ENCODE results near the gene POLR2J3. TPM values are rescaled to one million over a fixed set of nuclear protein-coding genes. Genes with fewer than 3 reads are reported as not detected.
"Not testable (repeated sequence)": the region's sequence is repeated elsewhere in the genome, so short reads cannot be mapped to it uniquely, and the experiment has no call there.

The POLR2J3 gene
- total RNA-seq, 4 donors from 2014 or later, result 0.77 to 50.7 (median 17.1) TPM

GRCh38 chr7:102527822-102528793 is 44.3 kb downstream of the POLR2J3 start:
- H3K27me3 ChIP-seq; H3K27ac ChIP-seq; DNase-seq; H3K4me3 ChIP-seq; H3K36me3 ChIP-seq; H3K4me1 ChIP-seq; H3K9me3 ChIP-seq; intact Hi-C loops (cut with DNase I; ENCODE audit: low total_unique reads): not testable (repeated sequence)

GRCh38 chr7:102527182-102527581 is 45.2 kb downstream of the POLR2J3 start:
- H3K27me3 ChIP-seq; intact Hi-C loops (cut with DNase I; ENCODE audit: low total_unique reads); DNase-seq; H3K36me3 ChIP-seq; H3K27ac ChIP-seq; H3K9me3 ChIP-seq; H3K4me1 ChIP-seq; H3K4me3 ChIP-seq: not testable (repeated sequence)

- H3K27me3 ChIP-seq; H3K4me3 ChIP-seq; DNase-seq; H3K36me3 ChIP-seq; H3K27ac ChIP-seq; H3K9me3 ChIP-seq; intact Hi-C loops (cut with DNase I; ENCODE audit: low total_unique reads); H3K4me1 ChIP-seq: not testable (repeated sequence)
Observed at GRCh38 chr7:102524803-102525202, 47.6 kb downstream of the POLR2J3 start.

- H3K9me3 ChIP-seq; H3K27ac ChIP-seq; intact Hi-C loops (cut with DNase I; ENCODE audit: low total_unique reads); H3K4me3 ChIP-seq; H3K27me3 ChIP-seq; H3K4me1 ChIP-seq; DNase-seq; H3K36me3 ChIP-seq: not testable (repeated sequence)
Observed at GRCh38 chr7:102520797-102521196, 51.6 kb downstream of the POLR2J3 start.

DNA sequence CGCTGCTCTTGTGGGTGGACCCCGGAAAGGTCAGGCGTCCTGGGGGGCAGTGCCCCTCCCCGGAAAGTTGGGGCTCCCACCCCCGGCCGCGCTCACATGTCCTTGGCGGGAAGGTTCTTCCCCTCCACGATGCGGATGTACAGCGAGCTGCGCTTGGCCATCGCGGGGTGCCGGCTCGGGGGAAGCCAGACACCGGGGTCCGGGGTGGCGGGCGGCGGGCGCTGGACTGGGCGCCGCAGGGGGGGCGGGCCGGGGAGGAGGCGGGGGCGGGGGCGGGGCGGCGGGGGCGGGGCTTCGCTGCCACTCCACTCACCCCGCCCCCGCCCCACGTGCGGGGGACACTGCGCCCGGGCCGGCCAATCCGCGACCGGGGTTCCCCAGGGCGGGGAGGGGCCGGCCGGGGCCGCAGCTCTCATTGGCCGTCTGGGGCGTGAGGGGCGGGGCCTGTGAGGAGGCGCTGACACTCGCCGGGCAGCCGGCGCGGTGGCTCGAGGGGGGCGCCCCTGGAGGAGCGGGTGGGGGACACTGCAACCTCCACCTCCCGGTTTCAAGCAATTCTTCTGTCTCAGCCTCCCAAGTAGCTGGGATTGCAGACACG is 54.7 kb downstream of the POLR2J3 start, which contains the start of gene RASA4B:
Gene RASA4B (minus strand): TSS at position 228 of the 598 bp plus-strand sequence. CDS start 67 bp downstream, at position 161.
- H3K27me3 ChIP-seq; H3K36me3 ChIP-seq; intact Hi-C loops (cut with DNase I; ENCODE audit: low total_unique reads); H3K27ac ChIP-seq; H3K9me3 ChIP-seq; H3K4me1 ChIP-seq: not testable (repeated sequence)
- peak in 1 of 2 donors; percentile 35 for DNase-seq
- H3K4me3 ChIP-seq, result peak within 1 kb of the TSS in 1 of 2 donors; percentile 27

Other genes with a start within 250 kb of the POLR2J3 start
- gene SPDYE6, start 216.1 kb downstream of the POLR2J3 start, total RNA-seq, result not detected
- 10 to 100 TPM; 16.1 to 36.6 (median 25.4) TPM for gene PRKRIP1, start 176.2 kb downstream of the POLR2J3 start, total RNA-seq
- gene ORAI2, start 139.0 kb downstream of the POLR2J3 start, total RNA-seq, result 10 to 100 TPM; 15.6 to 48.9 (median 39.0) TPM
- gene ALKBH4, start 107.7 kb downstream of the POLR2J3 start, total RNA-seq, result 10 to 100 TPM in 3 of 4 donors, 1 to 10 TPM in 1; 8.7 to 31.3 (median 15.8) TPM
- 10 to 100 TPM; 16.7 to 25.6 (median 22.4) TPM for gene LRWD1, start 107.6 kb downstream of the POLR2J3 start, total RNA-seq
- gene POLR2J, start 93.7 kb downstream of the POLR2J3 start, total RNA-seq, result 10 to 100 TPM in 3 of 4 donors, 1 to 10 TPM in 1; 8.2 to 38.8 (median 14.0) TPM
- 10 to 100 TPM; 10.8 to 59.0 (median 21.2) TPM for gene RASA4B, start 54.8 kb downstream of the POLR2J3 start, total RNA-seq
- gene UPK3BL2, start 28.9 kb downstream of the POLR2J3 start, total RNA-seq, result 10 to 100 TPM in 2 of 4 donors, 1 to 10 TPM in 1, not detected in 1; 1.8 to 64.0 (median 24.1) TPM
- gene SPDYE2, start 21.4 kb downstream of the POLR2J3 start, total RNA-seq, result not detected
- gene RASA4, start 44.2 kb upstream of the POLR2J3 start, total RNA-seq, result 100 to 1,000 TPM in 1 of 4 donors, 10 to 100 TPM in 3; 31.4 to 283 (median 51.4) TPM
- 10 to 100 TPM in 3 of 4 donors, not detected in 1; 16.0 to 31.8 (median 19.6) TPM for gene UPK3BL1, start 70.2 kb upstream of the POLR2J3 start, total RNA-seq
- gene SPDYE2B, start 77.7 kb upstream of the POLR2J3 start, total RNA-seq, result not detected
- gene POLR2J2, start 99.1 kb upstream of the POLR2J3 start, total RNA-seq, result 10 to 100 TPM in 2 of 4 donors, 1 to 10 TPM in 2; 1.0 to 33.5 (median 7.5) TPM
- 100 to 1,000 TPM in 1 of 4 donors, 10 to 100 TPM in 2, under 1 TPM in 1; 0.59 to 118 (median 19.4) TPM for gene FAM185A, start 176.4 kb upstream of the POLR2J3 start, total RNA-seq

Measured in uterus (tissue), 4 donors.